HG02970 (cell line): Measurements from ENCODE around the gene STK24.

Experiments
- ATAC-seq: cut with Tn5 transposase; IDR thresholded peaks from one replicate; pipeline ENCODE4 v1.9.1; 2021; ENCODE audit warnings: mild to moderate bottlenecking, moderate library complexity, moderate number of reproducible peaks; ENCODE audit not compliant: unreplicated experiment, low FRiP score

STK24 gene

DNA sequence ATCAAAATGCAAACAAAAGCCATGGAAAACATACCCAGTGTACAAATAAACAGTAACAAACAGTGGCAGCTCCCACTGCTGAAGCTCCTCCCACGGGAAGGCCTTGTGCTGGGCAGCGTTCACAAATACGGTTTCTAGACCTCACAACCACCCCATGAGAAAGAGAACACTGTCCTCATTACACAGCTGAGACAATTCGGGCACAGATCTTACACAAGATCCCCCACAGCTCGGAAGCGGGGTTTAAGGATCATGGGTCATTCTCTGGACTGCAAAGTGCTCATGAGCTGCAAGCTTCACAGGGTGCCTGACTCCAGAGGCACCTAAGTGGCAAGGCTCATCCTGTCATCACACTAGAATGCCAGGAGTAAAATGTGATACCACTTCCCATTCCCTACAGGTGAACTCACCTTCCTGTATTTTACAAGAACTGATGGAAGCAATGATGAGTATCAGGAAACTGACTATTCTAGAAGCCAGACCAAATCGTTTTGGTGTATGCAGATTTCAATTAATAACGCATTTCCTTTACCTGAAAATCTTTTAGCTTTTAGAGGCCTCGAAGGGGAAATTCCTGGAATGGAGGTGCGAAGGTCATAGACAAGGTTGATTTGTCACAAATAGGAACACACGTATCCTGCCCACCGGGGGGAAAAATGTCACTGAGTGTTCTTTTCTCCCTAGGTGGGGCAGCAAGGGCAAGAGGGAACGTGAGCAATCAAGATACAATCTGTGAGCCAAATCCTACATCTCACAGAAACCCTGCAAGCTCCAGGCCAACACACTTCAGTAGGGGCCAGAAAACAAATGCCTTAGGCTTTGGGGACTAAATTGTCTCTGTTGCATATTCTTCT is 41.2 kb downstream of the STK24 start:
- no peak for ATAC-seq

DNA sequence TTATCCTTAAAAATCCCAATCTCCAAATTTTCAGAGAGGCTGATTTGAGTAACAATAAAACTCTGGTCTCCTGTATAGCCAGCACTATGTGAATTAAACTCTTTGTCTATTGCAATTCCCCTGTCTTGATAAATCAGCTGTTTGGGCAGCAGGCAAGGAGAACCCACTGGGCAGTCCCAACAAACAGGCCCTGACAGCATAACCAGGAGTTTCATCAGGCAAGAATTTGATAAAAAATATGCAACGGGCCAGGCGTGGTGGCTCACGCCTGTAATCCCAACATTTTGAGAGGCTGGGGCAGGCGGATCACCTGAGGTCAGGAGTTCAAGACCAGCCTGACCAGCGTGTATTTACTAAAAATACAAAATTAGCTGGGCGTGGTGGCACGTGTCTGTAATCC is 42.1 kb downstream of the STK24 start:
- no peak for ATAC-seq

DNA sequence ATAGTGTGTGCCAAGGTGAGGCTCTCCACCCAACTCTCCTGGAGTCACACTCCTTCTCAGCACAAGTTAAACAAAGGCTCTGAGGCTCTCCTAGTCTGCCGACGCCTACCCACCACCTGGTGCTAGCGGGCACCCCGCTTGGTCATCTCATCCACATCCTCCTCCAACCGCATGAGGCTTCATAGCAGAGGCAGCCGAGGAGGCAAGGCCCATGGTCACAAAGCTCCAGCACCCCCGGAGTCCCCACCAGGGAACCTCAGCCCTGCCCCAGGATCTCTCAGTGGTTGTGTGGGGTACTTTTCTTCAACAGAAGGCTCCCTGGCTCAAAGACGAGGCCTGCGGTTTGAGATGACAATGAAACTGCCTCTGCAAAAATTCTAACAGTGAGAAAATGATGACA is 43.0 kb downstream of the STK24 start:
- ATAC-seq, result no peak

DNA sequence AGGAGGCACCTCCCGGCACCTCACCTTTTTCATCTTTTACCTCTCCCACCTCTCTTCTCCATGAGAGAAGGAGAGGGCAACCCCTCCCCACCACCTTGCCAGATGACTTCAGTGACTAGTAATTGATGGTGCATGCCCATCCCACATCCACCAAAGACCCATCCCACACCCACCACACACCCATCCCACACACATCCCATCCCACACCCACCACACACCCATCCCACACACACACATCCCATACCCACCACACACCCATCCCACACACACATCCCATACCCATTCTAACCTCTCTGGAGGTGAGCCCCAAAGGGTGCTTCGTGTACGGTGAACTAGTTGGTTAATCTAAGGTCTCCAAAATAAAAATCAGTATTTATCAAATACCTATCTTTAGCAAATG is 44.7 kb downstream of the STK24 start:
- no peak for ATAC-seq

DNA sequence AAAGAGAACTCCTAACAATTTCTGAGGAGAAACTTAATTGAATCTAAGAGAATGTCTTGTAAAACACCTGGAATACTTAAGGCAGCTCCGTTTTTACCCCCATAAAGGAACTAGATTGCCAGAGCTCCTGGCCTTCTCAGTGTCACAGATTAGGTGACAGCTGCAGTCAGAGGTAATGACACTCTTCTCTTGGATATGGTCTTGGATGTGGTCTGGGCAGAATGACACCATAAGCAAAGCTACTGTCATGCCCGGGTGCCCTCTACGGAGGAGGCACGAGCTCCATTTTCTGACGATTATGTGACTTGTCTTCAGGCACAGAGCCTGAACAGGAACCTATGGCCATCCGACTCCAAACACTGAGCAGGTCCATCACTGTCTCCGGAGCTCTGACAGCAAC is 46.7 kb downstream of the STK24 start:
- ATAC-seq, result no peak

DNA sequence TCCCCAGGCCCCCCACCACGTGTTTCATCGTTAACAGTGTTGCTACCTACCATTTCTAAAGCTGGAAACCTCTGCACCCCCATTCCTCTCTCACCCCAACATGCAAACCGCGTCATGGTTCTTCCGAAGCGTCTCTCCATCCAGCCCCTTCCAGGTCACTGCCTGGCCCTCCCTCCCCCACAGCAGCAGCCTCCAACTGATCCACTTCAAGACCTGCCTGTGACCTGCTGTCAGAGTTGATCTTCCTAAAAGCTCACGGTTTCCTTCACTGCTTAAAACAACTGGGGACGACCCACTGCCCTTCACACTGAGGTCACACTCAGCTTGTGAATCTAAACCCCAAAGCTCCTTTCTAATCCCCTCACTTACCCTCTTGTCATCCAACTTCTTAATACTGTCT is 47.7 kb downstream of the STK24 start:
- ATAC-seq, result no peak

DNA sequence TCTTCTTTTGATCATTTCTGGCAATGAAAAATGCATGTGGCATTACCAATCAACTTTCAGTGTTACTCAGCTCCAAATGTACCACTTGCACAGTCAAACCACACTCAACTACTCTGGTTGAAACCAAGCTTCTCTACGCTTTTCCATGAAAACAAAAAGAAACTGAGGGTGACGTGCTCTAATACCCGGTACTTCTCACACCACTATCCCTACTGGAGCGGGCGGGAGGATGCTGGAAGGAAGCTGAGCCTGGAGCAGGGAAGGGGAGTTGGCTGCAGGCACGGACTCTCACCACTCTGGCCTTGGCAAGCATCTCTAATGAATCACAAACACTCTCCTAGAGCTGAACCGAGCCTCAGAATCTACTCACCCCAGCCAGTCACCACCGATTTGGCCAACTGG is 48.2 kb downstream of the STK24 start:
- no peak for ATAC-seq

DNA sequence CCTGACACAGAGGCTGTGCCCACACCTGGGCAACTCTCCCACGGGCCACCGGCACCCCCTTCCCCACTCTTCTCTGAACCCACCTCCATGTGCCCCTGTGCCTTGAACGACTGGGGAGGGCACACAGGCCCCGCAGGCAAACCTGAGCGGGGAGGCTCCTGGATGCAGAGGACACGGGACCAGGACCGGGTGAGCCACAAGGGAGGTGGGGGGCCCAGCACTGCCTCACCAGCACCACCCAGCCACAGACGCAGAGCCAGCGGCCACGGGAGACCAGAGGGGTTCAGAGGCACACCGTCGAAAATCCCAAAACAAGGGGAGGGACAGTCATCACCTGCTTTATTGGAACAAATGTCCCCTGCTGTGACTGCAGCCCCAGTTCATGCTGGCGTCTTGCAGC is 49.4 kb downstream of the STK24 start:
- no peak for ATAC-seq

DNA sequence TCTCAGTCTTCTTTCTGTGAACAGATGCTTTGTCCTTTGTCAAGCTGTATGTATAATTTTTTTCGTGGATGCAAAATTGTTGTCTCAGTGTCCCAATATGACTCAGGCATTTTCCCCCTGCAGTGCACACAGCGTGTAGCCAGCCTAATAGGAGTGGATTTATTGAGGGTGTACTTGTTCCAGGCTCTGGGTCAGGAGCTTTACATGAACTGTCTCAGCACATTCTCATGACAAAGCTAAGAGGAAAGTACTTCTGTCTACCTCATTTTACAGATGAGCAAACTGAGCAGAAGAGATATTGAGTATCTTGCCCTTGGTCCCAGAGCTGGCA is 50.8 kb downstream of the STK24 start:
- no peak for ATAC-seq

DNA sequence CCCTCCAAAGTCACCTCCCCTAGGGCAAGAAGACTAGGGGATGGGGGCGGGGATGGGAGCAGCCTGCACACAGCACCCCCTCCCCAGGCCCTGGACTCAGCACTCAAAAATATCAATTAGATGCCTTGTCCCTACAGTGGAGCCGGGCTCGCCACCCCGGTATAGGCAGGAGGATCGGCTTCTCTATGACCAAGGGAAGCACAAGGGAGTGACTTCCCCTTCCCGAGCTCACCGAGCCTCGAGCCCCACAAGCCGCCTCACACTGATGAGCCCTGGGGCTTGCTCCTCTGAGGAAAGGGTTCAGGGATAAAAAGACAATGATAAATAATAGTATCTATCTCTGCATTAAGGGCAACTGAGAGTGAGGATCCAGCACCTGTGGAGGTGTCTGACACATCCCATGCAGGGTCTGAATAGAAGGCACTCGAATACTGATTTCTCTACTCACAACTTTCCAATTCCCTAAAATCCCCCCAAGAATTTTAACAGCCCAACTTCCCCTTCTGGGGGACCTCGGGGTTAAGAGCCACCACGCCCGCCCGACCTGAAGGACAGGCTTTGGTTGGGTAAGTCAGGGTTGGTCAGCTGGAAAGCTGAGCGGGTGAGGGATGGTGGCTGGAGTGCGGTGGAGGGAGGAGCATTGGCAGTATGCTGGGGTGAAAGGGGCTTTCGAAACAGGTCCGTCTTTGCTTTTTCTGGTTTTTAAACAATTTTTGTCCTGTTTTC is 51.3 kb downstream of the STK24 start:
- ATAC-seq, result no peak

DNA sequence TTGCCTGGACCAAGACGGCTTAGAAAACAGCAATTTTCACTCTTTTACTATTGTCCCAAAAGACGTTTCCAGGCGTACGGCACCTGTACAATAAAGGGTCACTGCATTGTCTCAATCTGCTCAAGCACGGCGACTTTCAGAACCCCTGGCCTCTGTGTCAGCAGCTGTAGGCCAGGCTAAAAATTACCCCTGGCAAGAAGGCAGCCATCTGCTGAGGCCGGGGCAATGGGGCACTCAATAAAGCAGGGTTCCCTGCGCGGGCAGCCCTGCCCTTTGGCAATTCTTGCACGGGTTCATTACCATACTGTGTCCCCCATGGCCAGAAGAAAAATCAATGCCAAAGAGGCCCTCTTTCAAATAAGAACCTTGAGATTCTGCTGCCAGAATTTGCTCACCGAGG is 52.1 kb downstream of the STK24 start:
- ATAC-seq, result no peak

DNA sequence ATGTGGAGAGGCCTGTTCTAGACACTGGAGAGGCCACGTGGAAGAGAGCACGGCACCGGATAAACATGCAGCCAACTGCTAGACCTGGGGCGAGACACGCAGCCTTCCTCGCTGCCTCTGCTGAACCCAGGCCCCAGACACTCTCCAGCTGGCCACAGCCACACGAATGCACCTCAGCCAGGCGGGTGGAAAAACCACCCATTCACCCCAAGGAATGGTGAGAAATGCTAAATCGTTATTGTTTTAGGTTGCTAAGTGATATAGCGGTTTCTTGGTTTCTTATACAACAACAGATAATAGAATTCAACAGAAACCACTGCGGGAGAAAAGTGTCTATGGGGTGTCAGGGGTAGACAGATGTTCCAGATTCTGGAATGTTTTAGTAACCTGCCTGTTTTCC is 52.5 kb downstream of the STK24 start:
- no peak for ATAC-seq

DNA sequence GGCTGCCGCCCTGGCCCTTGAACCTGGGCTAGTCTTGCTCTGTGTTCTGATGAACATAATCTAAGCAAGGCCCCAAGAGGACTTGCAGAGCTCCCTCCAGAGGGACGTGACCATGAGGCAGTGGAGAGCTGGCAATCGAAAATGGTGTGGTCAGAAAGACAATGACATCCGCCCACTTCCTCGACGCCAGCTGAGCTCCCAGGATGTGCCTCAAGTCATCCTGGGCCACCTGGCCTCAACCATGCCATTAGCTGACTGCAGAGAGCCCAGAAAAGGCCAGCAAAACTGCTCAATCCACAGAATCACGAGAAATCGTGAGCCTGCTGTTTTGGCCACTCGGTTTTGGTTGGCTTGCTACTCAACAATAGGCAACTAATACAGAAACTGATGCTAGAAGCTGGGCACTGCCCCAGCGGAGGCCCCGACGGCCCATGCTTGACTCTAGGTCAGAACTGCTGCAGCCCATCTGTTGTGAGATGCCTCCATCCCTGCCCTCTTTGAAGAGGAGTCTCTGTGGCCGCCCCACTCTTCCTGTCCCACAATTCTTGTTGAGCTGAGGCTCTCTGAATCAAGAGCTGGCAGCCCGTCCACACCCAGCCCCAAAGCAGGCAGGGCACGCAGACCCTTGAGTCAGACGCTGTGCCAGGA is 53.3 kb downstream of the STK24 start:
- ATAC-seq, result no peak

DNA sequence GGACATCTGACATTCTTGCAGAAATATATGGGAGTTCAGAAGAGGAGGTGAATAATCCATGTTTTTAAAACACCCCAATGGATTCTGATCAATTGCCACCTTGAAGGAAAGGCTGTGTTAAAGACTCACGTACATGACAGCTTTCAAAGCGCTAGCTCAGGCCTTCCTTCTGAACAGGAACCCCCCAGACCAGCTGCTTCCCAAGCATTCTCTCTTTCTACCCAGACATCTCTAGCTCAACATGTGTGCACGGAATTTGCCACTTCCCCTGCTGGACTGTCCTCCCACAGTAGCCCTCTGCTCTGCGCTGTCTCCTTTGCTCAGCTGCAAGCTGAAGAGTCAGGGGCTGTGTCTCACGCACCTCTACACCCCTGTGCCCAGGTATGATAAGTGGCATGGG is 54.5 kb downstream of the STK24 start:
- ATAC-seq, result no peak

DNA sequence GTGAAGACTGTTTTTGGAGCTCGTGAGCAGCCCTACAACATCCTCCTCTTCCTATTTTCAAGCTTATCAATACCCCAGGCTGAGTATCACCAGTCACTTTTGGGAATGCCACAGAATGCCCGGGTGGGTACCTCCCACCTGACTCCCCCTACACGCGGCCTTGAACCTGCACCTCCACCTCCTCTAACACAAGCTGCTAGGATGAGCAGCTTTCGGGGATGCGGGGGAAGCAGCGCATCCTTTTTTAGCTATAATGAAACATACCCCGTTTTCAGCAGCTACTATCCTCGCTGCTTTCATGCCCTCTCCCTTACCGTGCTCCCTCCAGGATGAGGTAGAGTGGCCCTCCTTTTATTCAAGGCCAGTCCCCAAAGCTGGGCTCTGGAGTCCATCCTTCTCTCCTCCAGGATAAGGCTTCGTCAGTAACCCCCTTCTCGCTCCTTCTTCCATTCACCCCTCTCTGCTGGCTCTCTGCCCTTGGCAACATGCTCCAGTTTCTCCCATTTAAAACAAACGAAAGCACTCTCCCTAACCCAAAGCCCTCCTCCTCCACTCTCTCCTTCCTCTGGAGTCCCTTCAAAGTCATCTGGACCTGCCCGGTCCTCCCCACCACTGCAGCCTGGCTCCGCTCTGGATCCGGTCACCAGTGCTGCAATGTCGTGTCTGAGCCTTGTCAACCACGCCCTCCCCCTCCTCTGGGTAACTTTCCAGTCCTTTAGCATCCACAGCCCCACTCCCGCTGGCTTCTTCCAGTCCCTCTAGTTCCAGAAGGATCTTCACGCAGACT is 55.3 kb downstream of the STK24 start:
- ATAC-seq, result no peak

DNA sequence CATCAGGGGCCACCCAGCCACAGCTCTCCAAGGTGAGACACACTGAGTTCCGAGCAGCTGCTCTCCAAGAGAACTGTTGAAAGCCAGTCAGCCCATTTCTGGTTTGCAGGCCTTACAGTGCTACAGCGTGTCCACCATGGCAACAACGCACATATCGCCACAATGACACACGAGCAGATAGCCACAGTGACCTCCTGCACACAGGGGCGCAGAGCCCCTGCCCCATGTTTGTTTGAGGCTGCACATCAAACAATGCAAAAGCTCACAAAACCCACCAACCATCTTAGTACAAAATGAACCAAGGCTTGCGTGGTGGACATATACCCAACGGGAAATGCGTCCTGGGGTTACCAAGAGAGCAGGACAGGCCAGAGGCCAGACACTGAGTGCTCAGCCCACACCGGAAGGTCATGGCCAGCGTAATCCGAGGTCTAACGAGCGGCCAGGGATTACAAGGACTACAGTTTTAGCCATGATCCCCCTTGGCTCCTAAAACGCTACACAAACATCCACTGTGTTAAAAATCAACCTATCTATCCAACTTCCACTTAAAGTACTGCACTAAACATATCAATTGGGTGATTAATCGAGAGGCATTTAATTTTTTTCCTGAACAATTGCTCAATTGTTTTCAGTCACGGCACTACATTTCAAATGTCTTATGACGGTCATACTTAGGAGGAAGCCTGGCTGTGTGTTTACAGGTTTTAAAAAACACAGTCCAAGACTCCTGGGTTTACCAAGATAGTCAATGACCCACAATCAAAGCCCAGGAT is 56.0 kb downstream of the STK24 start:
- ATAC-seq, result no peak

DNA sequence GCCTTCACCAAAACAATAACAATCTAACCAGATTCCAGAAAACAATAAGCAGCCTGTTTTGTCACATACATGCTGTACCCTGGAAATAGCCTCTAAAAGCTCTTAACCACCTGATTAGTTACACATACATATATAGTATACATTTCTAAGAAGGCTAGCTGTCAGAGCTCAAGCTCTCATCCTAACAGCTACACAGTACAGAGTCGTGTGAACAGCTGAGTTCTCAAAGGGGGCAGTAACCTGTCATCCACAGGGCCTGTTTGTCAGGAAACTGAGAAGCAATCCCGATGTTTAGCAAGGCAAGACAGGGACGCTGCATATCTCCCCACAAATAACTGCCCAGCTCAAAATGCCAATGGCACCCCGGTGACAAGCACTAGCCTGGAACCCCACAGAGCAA is 56.9 kb downstream of the STK24 start:
- no peak for ATAC-seq

DNA sequence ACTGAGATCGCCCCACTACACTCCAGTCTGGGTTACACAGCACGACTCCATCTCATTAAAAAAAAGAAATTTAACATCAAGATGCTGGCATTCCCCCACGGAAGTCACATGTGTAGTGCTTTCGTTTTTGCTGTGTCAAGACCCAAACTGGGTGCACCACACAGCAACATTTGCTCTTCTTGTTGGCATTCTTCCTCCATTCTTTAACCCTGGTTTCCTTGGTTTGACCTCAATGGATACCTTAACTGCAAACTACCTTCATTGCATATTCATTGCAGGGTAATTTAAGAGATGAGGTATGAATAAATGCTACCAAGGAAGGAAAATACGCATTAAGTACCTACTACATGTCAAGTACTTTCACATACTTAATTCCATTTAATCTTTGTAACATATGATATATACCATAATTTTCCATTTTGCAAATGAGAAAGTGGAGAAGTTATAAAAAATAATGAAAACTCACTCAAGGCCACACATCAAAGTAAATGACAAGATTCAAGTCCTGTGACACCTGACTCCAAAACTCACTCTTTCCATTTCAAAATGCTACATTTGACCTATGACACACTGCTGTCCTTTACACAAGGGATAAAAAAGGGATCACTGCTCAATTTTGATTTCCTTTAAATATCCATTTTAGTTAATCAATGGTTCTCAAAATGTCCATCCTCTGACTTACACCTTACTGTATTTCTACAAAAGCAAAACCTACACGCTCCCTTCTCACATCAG is 59.2 kb downstream of the STK24 start:
- no peak for ATAC-seq

DNA sequence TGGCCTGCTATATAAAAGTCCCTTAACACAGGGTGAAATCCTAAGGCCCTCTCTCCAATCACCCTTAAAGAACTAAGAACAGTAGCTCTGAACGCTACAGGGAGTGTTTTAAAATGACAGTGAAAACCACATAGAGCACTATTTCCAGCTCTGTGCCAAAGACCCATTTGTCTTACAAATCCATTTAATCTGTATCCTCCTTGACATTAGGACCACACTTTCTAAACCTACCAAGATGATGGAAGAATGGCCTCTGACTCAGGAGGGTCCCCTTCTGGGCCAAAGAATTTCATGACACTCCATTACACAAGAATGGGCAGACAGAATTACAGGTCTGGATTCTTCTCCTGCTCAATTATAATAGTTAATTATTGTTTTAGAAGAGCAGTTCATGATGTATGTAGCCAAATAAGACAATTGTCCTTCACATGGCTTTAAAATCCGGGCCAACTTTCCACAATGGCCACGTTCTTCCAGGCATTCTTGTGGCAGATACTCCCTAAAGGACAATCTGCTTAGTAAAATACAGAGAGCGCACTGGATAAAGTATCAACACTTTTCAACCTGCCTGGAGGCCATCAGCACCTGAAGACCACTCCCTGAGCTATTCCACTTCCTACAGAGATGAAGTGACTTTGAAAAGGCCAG is 61.0 kb downstream of the STK24 start:
- ATAC-seq, result no peak
